GM12878 (cell line): Measurements from ENCODE around the gene LEFTY1. TPM values are rescaled to one million over a fixed set of nuclear protein-coding genes. Genes with fewer than 3 reads are reported as not detected.
A peak's percentile ranks its signal among the peaks of the same experiment; 100 is the strongest.

Experiments
- ATAC-seq: fragments of 200-7000 bp; cut with Tn5 transposase; 3 replicates; pipeline ENCODE4 v1.9.1; 2020; ENCODE audit warnings: mild to moderate bottlenecking, moderate library complexity
- BruUV-seq: library from RNA; stranded (reverse); fragments of 400-500 nt; replicated peaks from 2 replicates; lab custom pipeline; 2021; lab: Mats Ljungman, UMichigan
- CTCF ChIA-PET: fragments of 300-600 bp; sonication (Branson Sonifier 250); formaldehyde crosslinking; extraction: SDS; loops from one replicate; lab custom pipeline; 2021; ENCODE audit warnings: inconsistent platforms; lab: Yijun Ruan, JAX
- POLR2A ChIA-PET: fragments of 350-600 bp; formaldehyde crosslinking; extraction: SDS; loops from one replicate; lab custom pipeline; 2021; ENCODE audit warnings: inconsistent platforms; lab: Charles Lee
- RAD21 ChIA-PET: fragments of 300-600 bp; sonication (Branson Sonifier 250); formaldehyde crosslinking; loops from one replicate; lab custom pipeline; 2023; ENCODE audit warnings: antibody characterized with exemption; ENCODE audit not compliant: unreplicated experiment; lab: Charles Lee
- SMC1A ChIA-PET: fragments of 300-600 bp; sonication (Branson Sonifier 250); formaldehyde crosslinking; loops from one replicate; lab custom pipeline; 2023; ENCODE audit not compliant: unreplicated experiment, uncharacterized antibody; lab: Charles Lee
- DNase-seq: peaks from one replicate; pipeline ENCODE4 v3.0.0-alpha.2; 2011; ENCODE audit warnings: low read depth, low spot score
- FAIRE-seq: peaks from 3 replicates; lab custom pipeline; 2011; peaks lifted over from hg19 to GRCh38; lab: Jason Lieb, UNC
- H2AFZ ChIP-seq: 2 replicates; pipeline ENCODE4 v1.6.0; 2011; ENCODE audit warnings: low read depth, low read length, control low read depth; ENCODE audit not compliant: control insufficient read depth
- H3K27ac ChIP-seq: 2 replicates; pipeline ENCODE4 v1.5.1; 2011; ENCODE audit warnings: control low read depth; ENCODE audit not compliant: control insufficient read depth, insufficient read depth
- H3K27me3 ChIP-seq, 2 experiments: replicated peaks in 1 of 2; 2 replicates each; pipeline versions ENCODE4 v1.6.0 to v1.6.1; 2011; ENCODE audit warnings: low read length in 1 of 2; ENCODE audit not compliant: control insufficient read depth in 2 of 2, insufficient read depth in 2 of 2
- H3K36me3 ChIP-seq, 2 experiments: 2 replicates each; pipeline ENCODE4 v1.5.1; 2011; ENCODE audit warnings: low read length in 1 of 2; ENCODE audit not compliant: control insufficient read depth in 2 of 2, insufficient read depth in 2 of 2
- H3K4me1 ChIP-seq: 2 replicates; pipeline ENCODE4 v1.6.1; 2011; ENCODE audit warnings: mild to moderate bottlenecking, low read length, moderate library complexity, mixed read lengths; ENCODE audit not compliant: control insufficient read depth, insufficient read depth
- H3K4me2 ChIP-seq: 2 replicates; pipeline ENCODE4 v1.6.0; 2011; ENCODE audit warnings: control low read depth; ENCODE audit not compliant: control insufficient read depth, insufficient read depth
- H3K4me3 ChIP-seq: fragments of 200-600 bp; sonication (generic); 2 replicates; pipeline ENCODE4 v1.5.1; 2016
- H3K79me2 ChIP-seq: 2 replicates; pipeline ENCODE4 v1.6.0; 2011; ENCODE audit warnings: low read length; ENCODE audit not compliant: control insufficient read depth, insufficient read depth
- H3K9ac ChIP-seq: 2 replicates; pipeline ENCODE4 v1.8.0; 2011; ENCODE audit warnings: low read length, control low read depth, mixed read lengths; ENCODE audit not compliant: control insufficient read depth, insufficient read depth
- H3K9me3 ChIP-seq: replicated peaks from 3 replicates; pipeline ENCODE4 v1.5.1; 2011; ENCODE audit warnings: mild to moderate bottlenecking, low read length; ENCODE audit not compliant: control insufficient read depth, insufficient read depth
- H4K20me1 ChIP-seq: 2 replicates; pipeline ENCODE4 v1.6.0; 2011; ENCODE audit not compliant: control insufficient read depth, insufficient read depth
- BACH1 ChIP-seq: fragments of 450-650 bp; IDR thresholded peaks from 2 replicates; pipeline ENCODE4 v1.6.1; 2017; ENCODE audit warnings: mild to moderate bottlenecking, borderline replicate concordance
- BCL11A ChIP-seq: IDR thresholded peaks from 2 replicates; pipeline ENCODE4 v1.6.1; 2011; ENCODE audit warnings: low read depth, low read length
- BHLHE40 ChIP-seq, 2 experiments: fragments of 450-650 bp in 1 of 2; IDR thresholded peaks; 2 replicates each; pipeline ENCODE4 v1.6.1; 2011 to 2017; ENCODE audit warnings: low read depth in 2 of 2, borderline replicate concordance in 1 of 2, improper control_type of control experiment in 1 of 2, low read length in 1 of 2, mild to moderate bottlenecking in 1 of 2
- CBX3 ChIP-seq: fragments of 200-600 bp; sonication (generic); IDR thresholded peaks from 2 replicates; pipeline ENCODE4 v1.6.1; 2016; ENCODE audit warnings: low read depth, borderline replicate concordance
- GATAD2B ChIP-seq: fragments of 450-650 bp; conservative IDR thresholded peaks from 2 replicates; pipeline ENCODE4 v1.6.1; 2017; ENCODE audit warnings: low read depth, mild to moderate bottlenecking, moderate library complexity
- IRF4 ChIP-seq: IDR thresholded peaks from 2 replicates; pipeline ENCODE4 v1.6.1; 2011; ENCODE audit warnings: low read depth, low read length
- REST ChIP-seq: IDR thresholded peaks from 2 replicates; pipeline ENCODE4 v1.6.1; 2012; ENCODE audit warnings: mild to moderate bottlenecking, low read depth, low read length
- STAT1 ChIP-seq: fragments of 450-650 bp; conservative IDR thresholded peaks from 2 replicates; pipeline ENCODE4 v1.6.1; 2014; ENCODE audit warnings: antibody characterized with exemption, mild to moderate bottlenecking
- ZSCAN29 ChIP-seq: fragments of 450-650 bp; IDR thresholded peaks from 2 replicates; pipeline ENCODE4 v1.6.1; 2017; ENCODE audit warnings: mild to moderate bottlenecking, moderate library complexity
- WGBS: methylation state at CpG from one replicate; pipeline ENCODE4 v1.1.6; 2016; ENCODE audit warnings: low lambda C conversion rate; ENCODE audit not compliant: insufficient replicate concordance, insufficient coverage; ENCODE audit errors: missing lambda C conversion rate; 5-methylcytosine and 5-hydroxymethylcytosine counted together
- in situ Hi-C: fragments of 300-500 bp; cut with MboI; formaldehyde crosslinking; loops from 9 replicates; pipeline ENCODE4 v1.14.3; 2018; ENCODE audit warnings: mixed read lengths
- intact Hi-C: fragments of 100-400 bp; cut with micrococcal nuclease; formaldehyde crosslinking; loops from one replicate; pipeline ENCODE4 v1.14.2; 2022; ENCODE audit not compliant: unreplicated experiment
- polyA plus RNA-seq, 11 experiments: library from polyadenylated mRNA; depleted of rRNA in 4 of 11; unstranded in 6 of 11; stranded (reverse) in 5 of 11; fragments of >200 nt; fragmentation: Nextera tagmentation in 4 of 11; fragmentation: Illumina TruSeq in 1 of 11; extraction: Ambion mirVana in 4 of 11; extraction: Trizol in 1 of 11; gene quantifications; 1 replicate in 1 of 11; 2 replicates in 10 of 11; pipeline versions ENCODE4 v1.2.1 to v1.2.3, GENCODE V29; 2011 to 2016; ENCODE audit warnings: inconsistent platforms in 2 of 11, missing spikeins in 2 of 11, low read depth in 1 of 11
- total RNA-seq, 4 experiments: library from RNA; depleted of rRNA in 3 of 4; stranded (reverse); fragments of >200 nt in 3 of 4; fragmentation: Illumina TruSeq in 1 of 4; extraction: Trizol in 1 of 4; gene quantifications; 2 replicates each; pipeline versions ENCODE4 v1.2.1 to v1.2.3, GENCODE V29; 2013 to 2021
- TF ChIP-seq, protein P1 (sequence below): fragments of 450-650 bp; IDR thresholded peaks from 2 replicates; pipeline ENCODE4 v1.6.1; 2017; ENCODE audit warnings: mild to moderate bottlenecking, low read depth, inconsistent platforms; ENCODE audit not compliant: poor library complexity, severe bottlenecking
- TF ChIP-seq, protein P2 (sequence below): fragments of 450-650 bp; IDR thresholded peaks from 2 replicates; pipeline ENCODE4 v1.6.1; 2017; ENCODE audit warnings: mild to moderate bottlenecking, moderate library complexity

Gene LEFTY1
- total and polyA plus RNA-seq, 10 of the 15 experiments (the other 5 are each of a cell fraction or from before 2014, with no cell fraction given), result 0.06 TPM; not detected in 8

- ChIA-PET POLR2A (interaction anchor here (0.5 to 4.9 kb wide), 15 partner anchors 12 to 481 kb away, joined by 3 to 30 read pairs (median 6); partner anchors contain the start of genes PYCR2 and SRP9), SMC1A (interaction anchor here (0.7 to 5.1 kb wide), 12 partner anchors 12 to 459 kb away, joined by 3 to 29 read pairs (median 4); partner anchors contain the start of genes EPHX1, PYCR2 and SRP9), CTCF (interaction anchor here (0.6 to 4.9 kb wide), 21 partner anchors 11 to 525 kb away, joined by 3 to 40 read pairs (median 4); partner anchors contain the start of genes PARP1 and SRP9), RAD21 (interaction anchor here (0.7 to 3.7 kb wide), 8 partner anchors 12 to 405 kb away, joined by 3 to 37 read pairs (median 8); partner anchors contain the start of genes PYCR2 and SRP9)
- peaks cover 30% of the 10 kb centered on the region for H3K4me1 ChIP-seq
- H3K9ac ChIP-seq, result peak overlapping the region; percentile 90
- BruUV-seq, result no TSS peak
- DNase-seq, result no peak
- peak; percentile 46 for ATAC-seq
- intact Hi-C loops, result loop anchor here (1.0 kb wide), 1 partner anchor 14 kb away; no protein-coding TSS in a partner anchor
- H3K4me3 ChIP-seq, result peak overlapping the region; percentile 88
- H4K20me1 ChIP-seq, result 0 out of 2 replicates have a peak, but pooled peaks cover 3% of the 10 kb centered on the region
- FAIRE-seq, result peak; percentile 52
- H3K9me3 ChIP-seq, result no peaks in the 10 kb centered on the region
- peaks cover 30% of the 10 kb centered on the region for H3K79me2 ChIP-seq
- no peaks in the 10 kb centered on the region; a peak in 1 of 4 replicates for H3K36me3 ChIP-seq
- peak overlapping the region; percentile 96 for H3K4me2 ChIP-seq
- H3K27me3 ChIP-seq, result no peaks in the 10 kb centered on the region
- peak overlapping the region; percentile 93 for H2AFZ ChIP-seq
- in situ Hi-C loops, result no loop called here
- H3K27ac ChIP-seq, result peak overlapping the region; percentile 77
- WGBS, result 1% methylated on average over 63 of the region's 63 CpGs
- TF ChIP-seq, protein P1, sequence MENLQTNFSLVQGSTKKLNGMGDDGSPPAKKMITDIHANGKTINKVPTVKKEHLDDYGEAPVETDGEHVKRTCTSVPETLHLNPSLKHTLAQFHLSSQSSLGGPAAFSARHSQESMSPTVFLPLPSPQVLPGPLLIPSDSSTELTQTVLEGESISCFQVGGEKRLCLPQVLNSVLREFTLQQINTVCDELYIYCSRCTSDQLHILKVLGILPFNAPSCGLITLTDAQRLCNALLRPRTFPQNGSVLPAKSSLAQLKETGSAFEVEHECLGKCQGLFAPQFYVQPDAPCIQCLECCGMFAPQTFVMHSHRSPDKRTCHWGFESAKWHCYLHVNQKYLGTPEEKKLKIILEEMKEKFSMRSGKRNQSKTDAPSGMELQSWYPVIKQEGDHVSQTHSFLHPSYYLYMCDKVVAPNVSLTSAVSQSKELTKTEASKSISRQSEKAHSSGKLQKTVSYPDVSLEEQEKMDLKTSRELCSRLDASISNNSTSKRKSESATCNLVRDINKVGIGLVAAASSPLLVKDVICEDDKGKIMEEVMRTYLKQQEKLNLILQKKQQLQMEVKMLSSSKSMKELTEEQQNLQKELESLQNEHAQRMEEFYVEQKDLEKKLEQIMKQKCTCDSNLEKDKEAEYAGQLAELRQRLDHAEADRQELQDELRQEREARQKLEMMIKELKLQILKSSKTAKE, result no peak
- 0 out of 2 replicates have a peak, but pooled peaks have one; percentile 15 for TF ChIP-seq BACH1
- TF ChIP-seq ZSCAN29, result no peak
- TF ChIP-seq, protein P2, sequence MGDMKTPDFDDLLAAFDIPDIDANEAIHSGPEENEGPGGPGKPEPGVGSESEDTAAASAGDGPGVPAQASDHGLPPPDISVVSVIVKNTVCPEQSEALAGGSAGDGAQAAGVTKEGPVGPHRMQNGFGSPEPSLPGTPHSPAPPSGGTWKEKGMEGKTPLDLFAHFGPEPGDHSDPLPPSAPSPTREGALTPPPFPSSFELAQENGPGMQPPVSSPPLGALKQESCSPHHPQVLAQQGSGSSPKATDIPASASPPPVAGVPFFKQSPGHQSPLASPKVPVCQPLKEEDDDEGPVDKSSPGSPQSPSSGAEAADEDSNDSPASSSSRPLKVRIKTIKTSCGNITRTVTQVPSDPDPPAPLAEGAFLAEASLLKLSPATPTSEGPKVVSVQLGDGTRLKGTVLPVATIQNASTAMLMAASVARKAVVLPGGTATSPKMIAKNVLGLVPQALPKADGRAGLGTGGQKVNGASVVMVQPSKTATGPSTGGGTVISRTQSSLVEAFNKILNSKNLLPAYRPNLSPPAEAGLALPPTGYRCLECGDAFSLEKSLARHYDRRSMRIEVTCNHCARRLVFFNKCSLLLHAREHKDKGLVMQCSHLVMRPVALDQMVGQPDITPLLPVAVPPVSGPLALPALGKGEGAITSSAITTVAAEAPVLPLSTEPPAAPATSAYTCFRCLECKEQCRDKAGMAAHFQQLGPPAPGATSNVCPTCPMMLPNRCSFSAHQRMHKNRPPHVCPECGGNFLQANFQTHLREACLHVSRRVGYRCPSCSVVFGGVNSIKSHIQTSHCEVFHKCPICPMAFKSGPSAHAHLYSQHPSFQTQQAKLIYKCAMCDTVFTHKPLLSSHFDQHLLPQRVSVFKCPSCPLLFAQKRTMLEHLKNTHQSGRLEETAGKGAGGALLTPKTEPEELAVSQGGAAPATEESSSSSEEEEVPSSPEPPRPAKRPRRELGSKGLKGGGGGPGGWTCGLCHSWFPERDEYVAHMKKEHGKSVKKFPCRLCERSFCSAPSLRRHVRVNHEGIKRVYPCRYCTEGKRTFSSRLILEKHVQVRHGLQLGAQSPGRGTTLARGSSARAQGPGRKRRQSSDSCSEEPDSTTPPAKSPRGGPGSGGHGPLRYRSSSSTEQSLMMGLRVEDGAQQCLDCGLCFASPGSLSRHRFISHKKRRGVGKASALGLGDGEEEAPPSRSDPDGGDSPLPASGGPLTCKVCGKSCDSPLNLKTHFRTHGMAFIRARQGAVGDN, result no peak
- TF ChIP-seq STAT1, result no peak
- TF ChIP-seq GATAD2B, result 0 out of 2 replicates have a peak, but pooled peaks have one; percentile 14
- TF ChIP-seq IRF4, result no peak
- peak in 1 of 2 experiments; percentile 1; a peak in 1 of 4 replicates for TF ChIP-seq BHLHE40 (IDR thresholded peaks at IDR 0.05; ENCODE audit: borderline replicate concordance in 1 of 2, low read depth in 2 of 2, low read length in 1 of 2)
- no peak for TF ChIP-seq REST
- TF ChIP-seq CBX3, result no peak
- no peak for TF ChIP-seq BCL11A
Observed at GRCh38 chr1:225882694-225883615, 6.0 kb downstream of the LEFTY1 start.
